NCI-H187 treated with DMSO at 0.1 percent for 48 hours (cell line): ENCODE data around the gene SPEG.
A peak's percentile ranks its signal among the peaks of the same experiment; 100 is the strongest.

ENCODE experiments used
- DNase-seq: peaks from one replicate; lab custom pipeline; 2025; lab: John Stamatoyannopoulos, UW

Gene SPEG

GRCh38 chr2:219533930-219534661 is 99.5 kb downstream of the SPEG start:
- no peak for DNase-seq

DNA sequence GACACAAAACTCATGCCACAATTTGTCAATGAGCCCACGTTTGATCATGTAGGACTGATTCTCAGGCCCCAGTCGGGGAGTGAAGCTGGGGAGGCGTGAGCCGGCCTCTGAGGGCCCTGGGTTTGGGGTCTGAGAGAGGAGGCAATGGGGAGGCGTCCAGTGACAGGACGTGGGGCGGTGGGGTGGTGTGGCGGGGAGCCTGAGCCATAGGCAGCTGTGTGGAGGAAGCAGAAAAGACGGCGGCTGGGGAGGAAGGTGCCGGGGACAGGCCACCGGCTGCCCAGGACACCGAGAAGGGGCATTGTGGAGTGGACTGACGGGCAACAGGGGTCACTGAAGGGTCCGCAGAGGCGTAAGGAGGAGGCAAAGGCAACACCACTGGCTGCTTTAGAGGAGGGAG is 101.8 kb downstream of the SPEG start:
- DNase-seq, result no peak

DNA sequence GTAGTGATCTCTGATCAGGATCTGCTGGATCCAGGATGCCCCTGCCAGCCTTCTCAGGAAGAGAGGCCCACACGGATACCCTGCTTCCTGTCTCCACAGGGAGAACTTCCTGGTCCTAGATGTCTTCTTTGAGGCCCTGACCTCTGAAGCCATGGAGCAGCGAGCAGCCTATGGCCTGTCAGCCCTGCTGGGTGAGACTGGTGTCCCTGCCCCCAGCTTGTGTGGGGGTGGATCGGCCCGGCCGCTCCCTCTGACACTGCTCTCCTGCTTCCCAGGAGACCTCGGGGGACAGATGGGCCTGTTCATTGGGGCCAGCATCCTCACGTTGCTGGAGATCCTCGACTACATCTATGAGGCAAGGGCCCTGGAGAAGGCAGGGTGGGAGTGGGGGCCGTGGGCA is 102.3 kb downstream of the SPEG start:
- no peak for DNase-seq

- no peak for DNase-seq
These were observed 103.2 kb downstream of the SPEG start for GRCh38 chr2:219537657-219538488.

- DNase-seq, result no peak
These were observed 103.9 kb downstream of the SPEG start for GRCh38 chr2:219538504-219538951.

GRCh38 chr2:219538956-219539788 is 104.5 kb downstream of the SPEG start:
- no peak for DNase-seq

GRCh38 chr2:219539926-219540678 is 105.5 kb downstream of the SPEG start:
- DNase-seq, result no peak

DNA sequence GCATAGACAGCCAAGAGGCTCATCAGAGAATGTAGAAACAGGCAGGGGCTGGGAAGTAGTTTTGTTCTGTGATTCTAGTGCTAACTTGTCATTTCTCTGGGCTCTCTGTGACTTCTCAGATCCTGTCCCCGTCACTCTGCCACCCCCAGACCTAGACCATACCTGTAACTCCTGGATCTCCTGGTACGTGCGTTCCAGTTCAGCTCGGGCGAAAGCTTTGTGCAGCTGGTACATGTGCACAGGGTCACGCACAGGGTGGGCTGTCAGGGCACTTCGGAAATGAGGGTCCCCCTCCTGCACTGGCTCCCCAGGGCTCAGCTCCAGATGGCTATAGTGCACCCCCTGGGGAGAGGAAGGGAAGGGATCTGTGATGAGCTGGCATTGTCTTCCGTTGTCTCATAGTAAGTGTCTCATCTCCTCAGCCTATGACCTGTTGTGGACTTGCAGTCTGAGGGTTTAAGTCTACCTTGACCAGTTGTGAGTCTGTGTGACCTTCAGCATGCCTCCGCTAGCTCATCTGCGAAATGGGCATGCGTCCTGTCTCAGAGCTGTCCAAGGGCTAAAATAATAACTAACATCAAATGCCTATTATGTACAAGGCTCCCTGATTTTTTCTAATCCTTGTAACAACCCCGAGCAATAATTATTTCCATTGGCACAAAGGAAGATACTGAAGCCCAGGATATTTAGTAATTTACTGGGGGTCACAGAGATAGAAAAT is 106.3 kb downstream of the SPEG start:
- no peak for DNase-seq

GRCh38 chr2:219541611-219542180 is 107.1 kb downstream of the SPEG start:
- DNase-seq, result no peak

GRCh38 chr2:219542931-219543595 is 108.4 kb downstream of the SPEG start:
- no peak for DNase-seq

GRCh38 chr2:219543596-219544358 is 109.1 kb downstream of the SPEG start, which contains the start of the genes CHPF and TMEM198:
TSS of gene CHPF (minus strand) at chr2:219543809. CDS start at chr2:219543538, 271 bp downstream.
TSS of gene TMEM198 (plus strand) at chr2:219544028. CDS start at chr2:219544728, 700 bp downstream.
- peak; percentile 53 for DNase-seq

GRCh38 chr2:219544567-219544966 is 109.9 kb downstream of the SPEG start:
- DNase-seq, result no peak

DNA sequence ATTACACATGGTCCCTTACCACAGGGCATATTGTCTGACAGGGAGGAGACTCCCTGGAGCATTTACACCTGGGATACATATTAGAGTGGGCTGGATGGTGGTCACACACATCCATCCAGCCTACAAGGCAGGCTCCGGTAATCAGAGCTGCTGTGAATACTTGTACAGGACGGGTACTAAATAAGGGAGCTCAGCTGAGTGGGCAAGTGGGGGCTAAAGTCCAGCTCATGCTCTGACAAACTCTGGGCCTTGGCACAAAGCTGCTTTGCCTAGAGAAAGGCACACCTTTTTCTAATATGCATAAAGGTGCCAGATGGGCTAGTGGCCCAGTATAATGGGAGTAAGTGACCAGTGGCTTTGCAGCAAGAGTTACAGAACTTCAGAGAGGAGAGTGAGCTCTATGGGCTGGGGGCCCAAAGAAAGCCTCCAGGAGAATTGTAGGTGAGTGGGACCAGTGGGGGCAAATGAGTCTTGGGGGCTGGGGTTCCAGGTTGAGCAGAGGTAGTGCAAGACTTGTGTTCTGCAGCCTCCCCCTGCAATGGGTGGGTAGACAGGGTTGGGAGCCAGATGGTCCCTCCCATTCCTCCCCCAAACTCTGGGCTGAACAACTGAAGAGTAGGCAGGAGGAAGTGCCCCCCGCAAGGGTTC is 110.8 kb downstream of the SPEG start:
- no peak for DNase-seq

DNA sequence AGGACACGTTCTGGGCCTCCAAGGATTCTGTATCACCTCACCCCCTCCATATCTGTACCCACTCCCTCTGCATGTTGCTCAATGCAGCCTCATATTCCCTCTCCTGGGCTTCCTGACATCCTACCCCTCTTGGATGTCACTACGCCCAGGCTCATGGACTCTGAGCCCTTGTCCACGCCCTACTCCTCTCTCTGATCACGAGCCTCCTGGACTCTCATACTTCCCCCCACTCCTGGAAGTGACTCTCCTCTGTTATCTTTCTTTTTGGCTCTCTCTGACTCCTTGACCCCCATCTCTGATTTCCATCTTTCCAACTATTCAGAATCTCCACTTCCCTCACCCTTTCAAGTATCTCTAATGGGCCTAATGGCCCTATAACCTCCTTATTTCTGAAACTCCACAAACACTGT is 111.3 kb downstream of the SPEG start:
- DNase-seq, result no peak

GRCh38 chr2:219547621-219548020 is 113.0 kb downstream of the SPEG start:
- no peak for DNase-seq
